H1 (cell line): Measurements from ENCODE around the gene RIMBP2. TPM values are rescaled to one million over a fixed set of nuclear protein-coding genes. Genes with fewer than 3 reads are reported as not detected.

ENCODE experiments used
- CTCF ChIA-PET: fragments of 300-600 bp; sonication (Branson Sonifier 250); formaldehyde crosslinking; loops from one replicate; lab custom pipeline; 2021; ENCODE audit not compliant: partially characterized antibody; lab: Charles Lee
- POLR2A ChIA-PET: fragments of 300-600 bp; sonication (Branson Sonifier 250); formaldehyde crosslinking; loops from one replicate; lab custom pipeline; 2021; ENCODE audit warnings: inconsistent platforms; ENCODE audit not compliant: partially characterized antibody; lab: Charles Lee
- DNase-seq, 2 experiments: peaks; one replicate each; pipeline versions ENCODE4 v3.0.0 to v3.0.0-alpha.2; 2010 to 2022; ENCODE audit warnings: low spot score in 2 of 2, low read depth in 1 of 2, mixed read lengths in 1 of 2
- FAIRE-seq: peaks from 2 replicates; lab custom pipeline; 2011; peaks lifted over from hg19 to GRCh38; lab: Jason Lieb, UNC
- H2AFZ ChIP-seq: 2 replicates; pipeline ENCODE4 v1.8.1; 2012; ENCODE audit warnings: low read length, inconsistent platforms
- H2AK5ac ChIP-seq: 2 replicates; pipeline ENCODE4 v1.6.1; 2013; ENCODE audit warnings: low read depth, low read length
- H2BK120ac ChIP-seq: replicated peaks from 2 replicates; pipeline ENCODE3; 2013; ENCODE audit warnings: low read depth, low read length, inconsistent platforms
- H2BK12ac ChIP-seq: 2 replicates; pipeline ENCODE4 v1.6.1; 2013; ENCODE audit warnings: low read depth, low read length
- H2BK15ac ChIP-seq: 2 replicates; pipeline ENCODE4 v1.6.1; 2013; ENCODE audit warnings: low read length
- H2BK20ac ChIP-seq: 2 replicates; pipeline ENCODE4 v1.6.1; 2013; ENCODE audit warnings: low read length
- H2BK5ac ChIP-seq: 2 replicates; pipeline ENCODE4 v1.6.1; 2013; ENCODE audit warnings: low read depth, low read length
- H3K14ac ChIP-seq: 2 replicates; pipeline ENCODE4 v1.6.1; 2013; ENCODE audit warnings: inconsistent platforms; ENCODE audit not compliant: insufficient read length
- H3K18ac ChIP-seq: 2 replicates; pipeline ENCODE4 v1.6.1; 2013; ENCODE audit warnings: low read length; ENCODE audit errors: extremely low read depth
- H3K23ac ChIP-seq: 2 replicates; pipeline ENCODE4 v1.6.1; 2013; ENCODE audit warnings: inconsistent platforms; ENCODE audit not compliant: insufficient read length
- H3K23me2 ChIP-seq: 2 replicates; pipeline ENCODE4 v1.6.1; 2013; ENCODE audit warnings: low read depth, low read length
- H3K27ac ChIP-seq: 2 replicates; pipeline ENCODE4 v1.6.1; 2011; ENCODE audit warnings: low read depth, low read length, inconsistent platforms
- H3K27me3 ChIP-seq, 4 experiments: replicated peaks in 1 of 4; 1 replicate in 1 of 4; 2 replicates in 3 of 4; pipeline versions ENCODE4 v1.6.1 to v1.8.1; 2011 to 2013; ENCODE audit warnings: low read length in 3 of 4, mild to moderate bottlenecking in 3 of 4, inconsistent platforms in 2 of 4, mixed read lengths in 2 of 4, moderate library complexity in 1 of 4; ENCODE audit not compliant: control insufficient read depth in 3 of 4, insufficient read depth in 3 of 4; ENCODE audit errors: extremely low read depth in 1 of 4
- H3K36me3 ChIP-seq, 4 experiments: 2 replicates each; pipeline versions ENCODE4 v1.6.1 to v1.8.1; 2011 to 2013; ENCODE audit warnings: mild to moderate bottlenecking in 4 of 4, low read length in 3 of 4, moderate library complexity in 2 of 4, control low read depth in 1 of 4, inconsistent platforms in 1 of 4; ENCODE audit not compliant: insufficient read depth in 4 of 4, control insufficient read depth in 2 of 4
- H3K4ac ChIP-seq: replicated peaks from 2 replicates; pipeline ENCODE3; 2013; ENCODE audit warnings: low read length, low read depth, mixed read lengths, inconsistent platforms; ENCODE audit not compliant: insufficient read length
- H3K4me1 ChIP-seq, 4 experiments: replicated peaks in 1 of 4; 1 replicate in 1 of 4; 2 replicates in 3 of 4; pipeline versions ENCODE4 v1.6.1 to v1.8.1; 2011 to 2013; ENCODE audit warnings: low read length in 3 of 4, inconsistent platforms in 2 of 4, mixed read lengths in 1 of 4; ENCODE audit not compliant: insufficient read depth in 4 of 4, control insufficient read depth in 3 of 4
- H3K4me2 ChIP-seq, 2 experiments: 2 replicates each; pipeline versions ENCODE4 v1.6.1 to v1.8.1; 2011 to 2013; ENCODE audit warnings: low read depth in 2 of 2, low read length in 2 of 2, control low read depth in 1 of 2, inconsistent platforms in 1 of 2, mild to moderate bottlenecking in 1 of 2; ENCODE audit not compliant: insufficient read depth in 1 of 2
- H3K4me3 ChIP-seq, 4 experiments: fragments of 200-600, 300-600 bp in 1 of 4; sonication (generic), shearing (Covaris generic), sonication (Bioruptor Twin) in 1 of 4; 2 replicates each; pipeline versions ENCODE4 v1.5.1 to v1.8.1; 2011 to 2016; ENCODE audit warnings: low read length in 4 of 4, low read depth in 3 of 4, control low read depth in 2 of 4, inconsistent platforms in 2 of 4, mild to moderate bottlenecking in 2 of 4, mixed read lengths in 1 of 4, moderate library complexity in 1 of 4; ENCODE audit not compliant: insufficient read depth in 2 of 4; ENCODE audit errors: extremely low read depth in 1 of 4
- H3K56ac ChIP-seq: replicated peaks from 2 replicates; pipeline ENCODE3; 2013; ENCODE audit warnings: low read depth, mild to moderate bottlenecking, mixed read lengths, low read length, inconsistent platforms; ENCODE audit not compliant: insufficient read length
- H3K79me1 ChIP-seq: 2 replicates; pipeline ENCODE4 v1.6.1; 2013; ENCODE audit warnings: low read depth, low read length, control low read depth
- H3K79me2 ChIP-seq, 2 experiments: 2 replicates each; pipeline versions ENCODE4 v1.6.1 to v1.8.1; 2012 to 2013; ENCODE audit warnings: low read length in 2 of 2, mild to moderate bottlenecking in 2 of 2, inconsistent platforms in 1 of 2; ENCODE audit not compliant: insufficient read depth in 2 of 2, control insufficient read depth in 1 of 2
- H3K9ac ChIP-seq, 4 experiments: replicated peaks in 1 of 4; 1 replicate in 1 of 4; 2 replicates in 3 of 4; pipeline versions ENCODE4 v1.6.1 to v1.8.1; 2011 to 2013; ENCODE audit warnings: low read depth in 3 of 4, low read length in 3 of 4, control low read depth in 2 of 4, mild to moderate bottlenecking in 2 of 4, moderate library complexity in 2 of 4, inconsistent platforms in 1 of 4; ENCODE audit errors: extremely low read depth in 1 of 4
- H3K9me3 ChIP-seq, 2 experiments: 2 replicates each; pipeline versions ENCODE4 v1.6.1 to v1.8.1; 2012 to 2013; ENCODE audit warnings: mild to moderate bottlenecking in 2 of 2, moderate library complexity in 2 of 2, control low read depth in 1 of 2, inconsistent platforms in 1 of 2, low read depth in 1 of 2, low read length in 1 of 2, mixed read lengths in 1 of 2; ENCODE audit not compliant: insufficient read depth in 2 of 2
- H4K20me1 ChIP-seq, 2 experiments: replicated peaks in 1 of 2; 2 replicates each; pipeline versions ENCODE3 to v1.8.1; 2011 to 2013; ENCODE audit warnings: inconsistent platforms in 2 of 2, low read length in 2 of 2, mild to moderate bottlenecking in 1 of 2; ENCODE audit not compliant: insufficient read depth in 2 of 2, control insufficient read depth in 1 of 2
- H4K5ac ChIP-seq: 2 replicates; pipeline ENCODE4 v1.6.1; 2013; ENCODE audit warnings: low read length, low read depth, mixed read lengths, inconsistent platforms; ENCODE audit not compliant: insufficient read length
- H4K8ac ChIP-seq: 2 replicates; pipeline ENCODE4 v1.8.0; 2013; ENCODE audit warnings: mild to moderate bottlenecking, moderate library complexity, low read length, inconsistent platforms; ENCODE audit not compliant: insufficient read depth; ENCODE audit errors: extremely low read depth
- H4K91ac ChIP-seq: replicated peaks from 2 replicates; pipeline ENCODE3; 2013; ENCODE audit warnings: low read length, mixed read lengths, inconsistent platforms; ENCODE audit not compliant: insufficient read length
- BACH1 ChIP-seq: IDR thresholded peaks from 2 replicates; pipeline ENCODE4 v1.6.1; 2012; ENCODE audit warnings: low read length, improper control_type of control experiment
- CREB1 ChIP-seq: IDR thresholded peaks from 2 replicates; pipeline ENCODE4 v1.6.1; 2012; ENCODE audit warnings: inconsistent platforms
- EZH2 ChIP-seq: fragments of 200-600 bp; sonication (generic); IDR thresholded peaks from 2 replicates; pipeline ENCODE4 v1.7.1; 2012; ENCODE audit warnings: low read depth, mild to moderate bottlenecking, moderate library complexity, low read length, inconsistent platforms; ENCODE audit not compliant: severe bottlenecking
- GTF2F1 ChIP-seq: IDR thresholded peaks from 2 replicates; pipeline ENCODE4 v1.6.1; 2012; ENCODE audit warnings: low read depth, low read length, improper control_type of control experiment, borderline replicate concordance
- PHF8 ChIP-seq: fragments of 200-600 bp; sonication (generic); conservative IDR thresholded peaks from 2 replicates; pipeline ENCODE4 v1.7.1; 2012; ENCODE audit warnings: low read depth, mild to moderate bottlenecking, inconsistent platforms, low read length, moderate library complexity
- POLR2A ChIP-seq, 2 experiments: IDR thresholded peaks; 1 replicate in 1 of 2; 2 replicates in 1 of 2; pipeline ENCODE4 v1.6.1; 2011; ENCODE audit warnings: low read depth in 2 of 2, low read length in 2 of 2, mild to moderate bottlenecking in 2 of 2; ENCODE audit errors: control extremely low read depth in 1 of 2
- POLR2AphosphoS5 ChIP-seq: IDR thresholded peaks from 2 replicates; pipeline ENCODE4 v1.6.1; 2011; ENCODE audit warnings: low read depth, low read length
- POU5F1 ChIP-seq: IDR thresholded peaks from 2 replicates; pipeline ENCODE4 v1.6.1; 2011; ENCODE audit warnings: low read depth, mild to moderate bottlenecking, low read length, moderate library complexity
- RNF2 ChIP-seq: fragments of 200-900, 300-1000 bp; sonication (generic); IDR thresholded peaks from 2 replicates; pipeline ENCODE4 v1.7.1; 2016; ENCODE audit warnings: borderline replicate concordance, low read depth, mild to moderate bottlenecking, antibody characterized with exemption, low read length; ENCODE audit not compliant: poor library complexity, severe bottlenecking; ENCODE audit errors: missing control alignments
- RXRA ChIP-seq: IDR thresholded peaks from 2 replicates; pipeline ENCODE4 v1.6.1; 2011; ENCODE audit warnings: low read depth, mild to moderate bottlenecking, low read length, moderate library complexity; ENCODE audit not compliant: insufficient read depth
- SP2 ChIP-seq: IDR thresholded peaks from 2 replicates; pipeline ENCODE4 v1.6.1; 2012; ENCODE audit warnings: mild to moderate bottlenecking, low read length, inconsistent platforms
- SP4 ChIP-seq: IDR thresholded peaks from 2 replicates; pipeline ENCODE4 v1.6.1; 2012; ENCODE audit warnings: low read length, inconsistent platforms
- SRF ChIP-seq: IDR thresholded peaks from 2 replicates; pipeline ENCODE4 v1.6.1; 2011; ENCODE audit warnings: mild to moderate bottlenecking, low read depth, low read length, moderate library complexity
- TAF1 ChIP-seq: IDR thresholded peaks from 2 replicates; pipeline ENCODE4 v1.6.1; 2011; ENCODE audit warnings: mild to moderate bottlenecking, low read depth, low read length
- whole genome bisulfite sequencing, 2 experiments: shearing (Covaris generic) in 1 of 2; methylation state at CpG; one replicate each; pipeline versions ENCODE4 v1.1.6 to v1.1.7; 2013 to 2015; ENCODE audit warnings: low lambda C conversion rate in 2 of 2, mixed read lengths in 2 of 2, inconsistent platforms in 1 of 2, low coverage in 1 of 2, missing lambda C conversion rate in 1 of 2; ENCODE audit not compliant: insufficient replicate concordance in 2 of 2, insufficient coverage in 1 of 2, insufficient read length in 1 of 2; ENCODE audit errors: extremely low coverage in 1 of 2, missing lambda C conversion rate in 1 of 2; 5-methylcytosine and 5-hydroxymethylcytosine counted together
- polyA plus RNA-seq, 7 experiments: library from polyadenylated mRNA; depleted of rRNA in 3 of 7; stranded (reverse) in 5 of 7; unstranded in 2 of 7; fragments of >200 nt in 5 of 7; fragments of 200-250 nt in 2 of 7; gene quantifications; 1 replicate in 5 of 7; 2 replicates in 1 of 7; 4 replicates in 1 of 7; pipeline versions ENCODE4 v1.2.1 to v1.2.3, GENCODE V29; 2011 to 2013; ENCODE audit warnings: missing spikeins in 2 of 7, mixed read lengths in 2 of 7
- total RNA-seq: library from RNA; stranded (reverse); fragmentation: NEBNext Ultra II Directional; extraction: Animal tissue kit (Norgen Biotek cat#: 25700); gene quantifications from 2 replicates; pipeline ENCODE4 v1.2.1, GENCODE V29; 2021
- TF ChIP-seq, protein P1 (sequence below): IDR thresholded peaks from 2 replicates; pipeline ENCODE4 v1.6.1; 2012; ENCODE audit warnings: inconsistent platforms

The RIMBP2 gene
- total and polyA plus RNA-seq, 2 of the 8 experiments (the other 6 are each of a cell fraction or from before 2014, with no cell fraction given): 0.18 to 0.65 TPM

DNA sequence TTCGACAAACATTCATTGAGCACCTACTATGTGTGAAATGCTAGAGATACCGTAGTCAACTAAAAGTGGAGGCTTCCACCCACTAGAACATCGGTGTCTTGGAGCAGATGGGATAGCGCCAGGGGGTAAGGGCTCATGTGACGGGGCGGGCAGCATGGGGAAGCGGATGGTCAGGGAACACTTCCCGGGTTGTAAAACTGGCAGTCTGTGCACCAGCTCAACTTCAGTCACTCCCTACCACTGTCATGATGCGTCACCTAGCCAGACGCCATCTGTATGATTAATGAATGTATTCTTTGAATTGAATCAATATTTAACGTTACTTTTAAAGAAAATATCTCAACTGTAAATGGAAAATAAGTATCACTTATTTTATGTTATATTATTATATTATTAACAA lies 284.9 kb downstream of the RIMBP2 start:
- WGBS, 2 experiments: 89% methylated on average over 11 of the region's 11 CpGs; no CpG with 5 or more reads in 1 of the 2 experiments
- Histone ChIP-seq H3K79me1 (no peaks in the 10 kb centered on the region), H2AK5ac (no peak overlapping the region), H3K4me1 (no peaks in the 10 kb centered on the region), H2BK20ac (no peak overlapping the region), H3K23me2 (no peaks in the 10 kb centered on the region), H3K36me3 (no peaks in the 10 kb centered on the region), H4K91ac (no peak overlapping the region), H3K14ac (no peak overlapping the region), H3K56ac (no peak overlapping the region), H3K79me2 (no peaks in the 10 kb centered on the region), H3K18ac (no peak overlapping the region), H3K4me3 (no peak overlapping the region), H3K27ac (no peak overlapping the region), H2BK15ac (no peak overlapping the region), H2BK12ac (no peak overlapping the region), H3K4ac (no peak overlapping the region), H4K20me1 (no peaks in the 10 kb centered on the region), H4K8ac (no peak overlapping the region), H2AFZ (no peak overlapping the region), H3K4me2 (no peak overlapping the region), H3K23ac (no peak overlapping the region), H2BK120ac (no peak overlapping the region), H3K9me3 (no peaks in the 10 kb centered on the region), H3K27me3 (no peaks in the 10 kb centered on the region), H2BK5ac (no peak overlapping the region), H3K9ac (no peak overlapping the region), H4K5ac (no peak overlapping the region)
- no peak for DNase-seq
- FAIRE-seq: no peak
- no peak for TF ChIP-seq POLR2A (IDR thresholded peaks at IDR 0.05; ENCODE audit: control extremely low read depth in 1 of 2, low read depth in 2 of 2, low read length in 2 of 2)
- no peak for TF ChIP-seq TAF1
- TF ChIP-seq GTF2F1: no peak
- TF ChIP-seq BACH1: no peak
- TF ChIP-seq CREB1: no peak
- no peak for TF ChIP-seq SP2
- TF ChIP-seq SP4: no peak
- TF ChIP-seq, protein P1, sequence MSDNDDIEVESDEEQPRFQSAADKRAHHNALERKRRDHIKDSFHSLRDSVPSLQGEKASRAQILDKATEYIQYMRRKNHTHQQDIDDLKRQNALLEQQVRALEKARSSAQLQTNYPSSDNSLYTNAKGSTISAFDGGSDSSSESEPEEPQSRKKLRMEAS: no peak
- TF ChIP-seq EZH2: no peak
- no peak for TF ChIP-seq PHF8
- TF ChIP-seq RNF2: no peak
- no peak for TF ChIP-seq POU5F1
- TF ChIP-seq POLR2AphosphoS5: no peak
- TF ChIP-seq SRF: no peak
- no peak for TF ChIP-seq RXRA
- ChIA-PET POLR2A (no interaction called here), CTCF (interaction anchor here (0.7 to 1.4 kb wide), 2 partner anchors 316 to 317 kb away, joined by 3 to 5 read pairs; no protein-coding TSS in a partner anchor)
